ENCODE measurements around the gene UTP25.
"Not testable (repeated sequence)": the region's sequence is repeated elsewhere in the genome, so short reads cannot be mapped to it uniquely, and the experiment has no call there.

Gene UTP25

DNA sequence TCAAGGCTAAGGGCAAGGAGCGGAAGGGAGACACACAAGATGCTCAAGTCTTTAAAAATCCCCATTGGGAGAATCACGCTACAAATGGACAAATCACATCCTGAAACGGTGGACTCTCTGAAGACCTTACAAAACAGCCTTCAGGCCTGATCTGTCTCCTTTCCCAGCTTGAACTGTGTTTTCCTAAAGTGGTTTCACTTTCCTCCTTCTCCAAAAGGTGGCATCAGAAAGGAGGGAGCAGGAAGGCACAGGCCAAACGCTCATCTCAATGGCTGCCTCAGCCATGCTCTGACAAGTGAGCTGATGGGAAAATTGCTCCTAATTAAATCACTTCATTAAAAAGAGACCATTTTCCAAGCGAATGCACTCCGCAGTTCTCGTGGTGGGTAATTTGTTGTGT lies 47.7 kb downstream of the UTP25 start:
- no peak for DNase-seq

DNA sequence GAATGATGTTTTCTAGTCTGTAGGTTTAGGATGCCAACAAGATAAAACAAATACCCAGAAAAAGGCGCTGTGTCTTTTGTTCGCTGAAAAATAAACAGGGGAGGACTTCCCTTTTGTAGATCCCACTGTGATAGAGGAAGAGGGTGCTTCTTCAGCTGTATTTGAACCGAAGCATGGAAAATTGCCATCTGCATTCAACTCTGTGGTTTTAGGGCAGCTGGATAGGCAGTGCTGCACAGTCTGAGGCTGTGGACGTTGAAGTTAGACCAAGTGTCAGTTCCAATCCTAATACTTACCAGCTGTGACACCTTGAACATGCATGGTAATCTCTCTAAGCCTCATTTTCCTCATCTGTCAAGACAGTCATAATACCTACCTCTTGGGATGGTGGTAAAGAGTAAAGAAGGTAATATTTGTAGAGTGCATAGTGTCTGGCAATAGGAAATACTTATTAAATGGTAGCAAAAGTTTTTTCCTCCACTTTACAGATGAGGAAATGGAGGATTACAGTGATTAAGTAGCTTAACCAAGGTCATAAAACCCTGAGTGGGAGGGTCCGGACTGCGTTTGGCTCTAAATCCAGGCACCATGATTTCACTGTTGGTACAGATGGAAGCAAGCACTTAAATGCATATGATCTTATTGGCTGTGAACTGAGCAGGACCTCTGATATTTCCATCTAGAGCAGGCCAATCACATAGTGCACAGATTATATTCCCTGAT lies 48.5 kb downstream of the UTP25 start:
- no peak for DNase-seq

DNA sequence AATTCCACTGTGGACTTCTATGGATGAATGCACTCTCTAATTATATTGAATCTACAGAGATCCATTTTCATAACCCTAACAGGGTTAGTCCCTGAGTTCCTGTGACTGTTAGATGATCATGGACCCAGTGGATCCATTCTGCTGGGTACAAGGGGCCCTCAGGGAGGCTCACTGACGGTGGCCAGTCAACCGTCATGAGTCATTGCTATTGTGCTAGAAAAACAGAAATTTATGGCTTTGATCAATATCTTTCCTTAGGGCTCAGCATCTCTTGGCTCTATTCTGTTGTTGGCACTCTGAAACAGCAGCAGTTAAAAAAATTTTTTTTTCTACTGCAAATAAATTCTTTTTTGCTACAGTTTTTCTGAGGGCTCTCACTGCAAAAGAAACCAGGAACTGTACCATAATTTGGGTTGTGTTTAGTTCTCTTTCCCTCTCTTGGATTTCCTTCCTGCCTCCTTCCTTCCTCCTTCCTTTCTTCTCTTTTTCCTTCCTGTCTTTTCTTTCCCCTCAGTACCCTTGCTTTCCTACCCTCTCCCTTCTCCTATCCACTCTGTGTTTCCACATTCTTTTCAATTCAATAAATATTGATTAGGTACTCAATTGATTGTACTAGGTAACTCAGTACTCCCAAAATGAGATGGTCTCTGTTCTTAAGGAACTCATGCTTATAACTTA lies 49.5 kb downstream of the UTP25 start:
- DNase-seq, result no peak

DNA sequence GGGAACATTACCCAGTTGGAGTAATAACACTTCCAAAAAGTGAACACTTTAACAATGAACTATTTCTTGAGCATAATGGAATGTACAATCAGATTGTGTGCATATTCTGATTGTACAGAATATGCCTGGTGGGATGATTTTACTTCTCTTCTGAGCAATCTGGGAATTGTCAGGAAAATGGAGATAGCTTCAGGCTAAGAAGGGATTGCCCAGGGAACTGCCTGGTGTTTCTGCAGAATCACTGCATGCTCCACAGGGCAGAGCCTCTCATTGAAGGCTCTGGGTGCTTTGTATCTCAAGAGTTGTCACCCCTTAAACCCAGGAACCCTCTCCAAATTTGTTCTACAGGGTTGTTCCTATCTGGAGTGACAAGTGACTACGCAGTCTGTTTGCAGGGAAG lies 51.2 kb downstream of the UTP25 start:
- no peak for DNase-seq

DNA sequence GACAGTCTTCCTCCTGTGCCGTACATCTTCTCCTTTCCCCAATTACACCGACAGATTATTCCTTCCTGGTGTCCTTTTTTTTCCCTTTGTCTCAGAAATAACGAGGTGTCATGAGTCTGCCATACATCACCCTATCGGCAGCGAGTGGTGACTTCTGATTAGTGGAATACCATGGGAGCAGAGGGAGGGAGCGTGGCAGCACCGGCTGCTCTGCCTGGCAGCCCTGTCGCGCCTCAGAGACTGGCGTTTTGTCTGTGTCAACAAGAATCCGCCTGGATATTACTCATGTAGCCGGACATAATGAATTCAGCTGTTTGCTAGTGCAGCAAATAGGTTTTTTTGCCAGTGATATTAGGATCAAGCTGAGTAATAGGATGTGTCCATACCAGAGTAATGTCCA lies 51.8 kb downstream of the UTP25 start:
- no peak for DNase-seq

DNA sequence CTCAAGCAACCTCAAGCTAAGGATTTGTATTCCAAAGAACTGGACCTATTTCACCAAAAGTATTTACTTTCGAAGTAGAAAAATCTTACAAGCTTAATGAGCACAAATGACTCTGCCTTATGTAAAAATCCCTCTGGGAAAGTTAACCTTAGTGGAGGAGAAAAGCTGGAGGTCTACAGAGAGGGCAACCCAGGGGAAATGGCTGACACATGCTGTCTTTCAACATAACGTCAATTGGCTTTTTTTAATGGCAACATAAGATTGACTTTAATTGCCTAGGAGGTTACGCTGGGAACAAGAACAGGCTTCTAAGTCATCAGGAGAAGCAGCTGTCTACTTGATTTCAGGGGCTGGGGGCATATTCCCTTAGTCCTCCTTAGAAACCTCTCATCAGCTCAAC lies 52.3 kb downstream of the UTP25 start:
- no peak for DNase-seq

DNA sequence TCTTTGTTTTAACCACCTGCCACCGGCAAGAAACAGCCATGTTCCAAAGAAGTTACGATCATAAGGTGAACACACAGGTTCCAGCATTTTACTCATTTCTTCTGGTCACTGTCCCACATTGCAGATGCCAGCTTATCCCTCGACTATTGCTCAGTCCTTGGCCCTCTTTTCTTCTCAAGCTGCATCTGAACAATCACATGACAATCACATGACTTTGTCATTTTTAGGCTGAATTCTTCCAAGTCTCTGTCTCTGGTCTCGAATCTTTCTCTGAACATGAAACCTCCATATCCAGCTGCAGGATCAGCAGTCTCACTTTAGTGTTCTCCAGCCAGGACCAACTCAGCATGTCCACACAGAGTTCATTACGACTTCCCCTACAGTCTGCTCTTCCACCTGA lies 53.8 kb downstream of the UTP25 start:
- DNase-seq, result no peak

DNA sequence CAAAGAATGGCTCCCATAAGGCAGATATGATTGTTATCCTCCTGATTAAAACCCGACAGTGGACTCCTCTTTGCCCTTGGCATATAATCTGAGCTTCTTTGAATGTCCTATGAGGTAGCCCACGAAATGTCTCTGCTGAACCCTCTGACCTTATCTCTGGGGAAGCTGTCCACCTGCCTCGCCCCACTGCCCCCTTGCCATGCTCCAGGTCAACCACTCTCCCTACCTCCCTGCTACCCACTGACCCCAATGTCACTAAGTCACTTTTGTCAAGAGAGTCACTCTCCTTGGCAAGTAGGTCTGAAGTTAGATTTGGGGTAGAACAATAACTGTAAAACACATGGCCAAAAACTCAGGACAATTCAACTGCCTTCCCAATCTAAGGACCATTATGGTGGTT lies 54.5 kb downstream of the UTP25 start:
- no peak for DNase-seq

DNA sequence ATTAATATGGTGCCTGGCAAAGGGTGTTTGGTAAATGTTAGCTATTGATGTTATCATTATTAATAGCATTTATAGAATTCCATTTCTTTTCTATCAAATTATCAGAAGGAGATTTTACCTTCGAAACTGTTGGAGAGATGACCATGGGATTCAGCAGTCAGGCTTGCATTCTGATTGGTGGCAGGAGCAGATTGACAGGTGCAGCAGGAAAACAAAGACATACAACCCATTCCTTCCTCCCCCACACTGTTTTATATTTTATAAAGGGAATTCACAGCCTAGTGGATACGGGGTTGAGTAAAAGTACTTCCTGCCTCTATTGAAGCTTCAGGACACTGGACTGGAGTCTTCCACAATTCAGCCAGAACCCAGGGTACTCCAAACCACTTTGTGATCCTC lies 55.2 kb downstream of the UTP25 start:
- no peak for DNase-seq

DNA sequence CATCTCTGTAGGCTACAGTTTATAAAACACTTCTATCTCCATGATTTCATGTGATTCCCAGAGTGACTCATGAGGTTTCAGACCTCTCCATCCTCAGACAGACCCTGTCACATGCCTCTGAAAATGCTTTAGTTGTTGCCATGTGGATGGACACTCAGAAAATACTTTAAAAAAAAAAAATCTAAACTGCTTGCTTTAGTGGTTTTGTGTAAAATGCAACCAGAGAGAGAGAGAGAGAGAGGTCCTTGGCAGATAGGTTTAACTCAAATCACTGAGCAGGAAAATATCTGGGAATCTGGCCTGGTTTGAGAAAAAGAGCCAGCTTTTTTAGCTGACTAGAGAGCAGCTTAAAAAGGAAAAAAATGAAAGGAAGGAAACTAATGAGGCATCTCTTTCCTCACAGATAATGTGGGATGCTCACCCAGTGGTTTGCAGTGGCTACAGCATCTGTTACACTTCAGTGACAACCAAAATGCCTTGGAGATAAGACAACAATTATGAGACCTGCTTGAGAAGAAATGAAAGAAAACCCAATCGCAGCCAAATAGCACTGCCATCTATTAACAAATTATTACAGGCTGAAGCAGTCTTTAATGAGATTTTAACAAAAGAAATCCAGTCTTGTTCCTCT lies 55.7 kb downstream of the UTP25 start:
- no peak for DNase-seq

DNA sequence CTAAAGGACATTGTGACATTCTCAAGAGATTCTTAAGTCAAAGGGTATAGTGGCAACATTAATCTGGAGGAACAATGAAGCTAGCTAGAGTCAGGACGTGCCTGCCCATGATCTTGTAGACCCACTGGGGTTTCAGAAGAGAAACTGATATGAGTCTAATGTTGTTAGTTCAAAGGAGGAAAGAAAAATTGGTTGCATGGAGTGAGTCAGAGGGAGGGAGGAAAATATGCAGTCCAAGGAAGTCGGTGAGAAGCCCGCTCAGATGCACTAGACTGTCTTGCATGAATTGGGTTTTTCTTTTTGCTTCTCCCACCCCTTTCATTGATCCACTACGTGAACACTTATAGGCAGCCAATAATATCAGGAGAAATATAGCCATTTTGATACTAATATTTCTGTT lies 56.5 kb downstream of the UTP25 start:
- no peak for DNase-seq

DNA sequence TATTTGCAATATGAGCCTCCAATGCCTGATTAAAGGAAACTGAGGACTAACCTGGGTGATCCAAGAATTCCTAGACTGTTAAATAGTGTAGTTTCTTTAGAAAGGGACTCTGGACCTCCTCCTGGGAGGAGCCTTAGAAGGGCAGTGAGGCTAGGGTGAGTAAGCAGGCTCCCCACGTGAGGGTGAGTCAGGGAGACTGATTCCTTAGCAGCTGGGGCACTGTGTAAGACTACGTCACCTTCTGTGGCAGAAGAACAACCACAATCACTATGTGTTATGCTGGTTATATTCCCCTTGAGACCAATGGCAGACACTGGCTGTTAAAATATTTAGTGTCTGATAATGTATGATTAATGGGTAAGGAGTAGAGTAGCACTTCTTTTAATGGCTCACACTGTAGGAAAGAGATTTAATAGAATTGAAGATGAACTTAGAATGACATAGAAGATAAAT lies 56.9 kb downstream of the UTP25 start:
- DNase-seq, result no peak

DNA sequence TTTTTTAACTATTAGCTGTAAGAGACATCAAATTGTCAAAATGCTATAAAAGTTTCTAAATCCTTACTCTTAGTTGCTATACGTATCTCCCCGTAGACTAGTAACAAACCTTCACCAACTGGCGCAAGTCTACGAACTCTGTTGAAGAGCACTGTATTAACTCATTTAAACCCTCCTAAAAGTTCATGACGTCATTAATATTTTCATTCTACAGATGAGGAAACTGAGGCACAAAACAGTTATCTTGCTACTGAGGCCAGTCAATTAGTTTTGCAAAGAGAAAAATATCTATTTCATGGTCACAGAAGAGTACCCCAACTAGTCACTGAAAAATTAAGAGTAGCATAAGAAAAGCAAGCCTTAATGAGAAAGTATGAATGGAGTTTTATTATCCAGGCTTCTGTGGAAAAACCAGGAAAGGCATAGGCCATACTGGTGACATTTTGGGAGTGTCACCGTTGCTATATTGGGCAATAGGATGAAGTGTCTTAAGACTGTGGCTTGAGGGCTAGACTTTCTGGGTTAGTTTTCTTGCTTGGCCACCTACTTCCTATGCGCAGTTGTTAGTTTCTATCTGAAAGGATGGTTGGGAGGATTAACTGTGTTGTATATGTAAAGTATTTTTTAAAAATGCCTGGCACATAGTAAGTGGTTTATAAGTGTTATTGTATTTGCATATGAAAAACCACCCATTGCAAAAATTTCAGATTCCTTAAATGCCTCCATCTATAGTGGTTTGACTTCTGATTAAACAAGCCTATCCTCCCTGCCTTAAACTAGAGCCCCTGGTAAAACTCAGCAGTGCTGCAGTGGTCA lies 57.8 kb downstream of the UTP25 start:
- DNase-seq, result no peak

DNA sequence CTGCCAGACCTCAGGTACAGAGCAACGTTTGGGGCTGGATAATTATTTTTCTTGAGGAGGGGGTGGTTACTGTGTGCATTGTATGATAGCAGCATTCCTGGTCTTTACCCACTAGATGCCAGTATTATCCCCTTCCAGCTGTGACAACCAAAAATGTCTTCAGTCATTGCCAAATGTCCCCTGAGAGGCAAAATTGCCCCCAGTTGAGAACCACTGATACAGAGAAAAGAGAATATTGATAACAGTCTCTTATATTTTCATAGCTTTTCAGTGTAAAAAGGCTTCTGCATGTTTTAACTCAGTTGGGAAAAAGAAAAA lies 58.4 kb downstream of the UTP25 start:
- no peak for DNase-seq

DNA sequence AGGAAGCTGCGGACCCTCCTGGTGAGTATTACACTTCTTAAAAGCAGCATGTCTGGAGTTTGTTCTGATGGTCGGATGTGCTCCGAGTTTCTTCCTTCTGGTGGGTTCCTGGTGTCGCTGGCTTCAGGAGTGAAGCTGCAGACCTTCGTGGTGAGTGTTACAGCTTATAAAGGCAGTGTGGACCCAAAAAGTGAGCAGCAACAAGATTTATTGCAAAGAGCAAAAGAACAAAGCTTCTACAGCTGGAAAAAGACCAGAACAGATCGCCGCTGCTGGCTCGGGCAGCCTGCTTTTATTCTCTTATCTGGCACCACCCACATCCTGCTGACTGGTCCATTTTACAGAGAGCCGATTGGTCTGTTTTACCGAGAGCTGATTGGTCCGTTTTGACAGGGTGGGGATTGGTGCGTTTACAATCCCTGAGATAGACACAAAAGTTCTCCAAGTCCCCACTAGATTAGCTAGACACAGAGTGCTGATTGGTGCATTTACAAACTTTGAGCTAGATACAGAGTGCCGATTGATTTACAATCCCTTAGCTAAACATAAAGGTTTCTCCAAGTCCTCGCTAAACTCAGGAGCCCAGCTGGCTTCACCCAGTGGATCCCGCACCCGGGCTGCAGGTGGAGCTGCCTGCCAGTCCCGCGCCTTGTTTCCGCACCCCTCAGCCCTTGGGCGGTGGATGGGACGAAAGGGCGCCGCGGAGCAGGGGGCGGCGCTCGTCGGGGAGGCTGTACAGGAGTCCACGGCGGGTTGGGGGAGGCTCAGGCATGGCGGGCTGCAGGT lies 60.7 kb downstream of the UTP25 start:
- DNase-seq, result not testable (repeated sequence)

DNA sequence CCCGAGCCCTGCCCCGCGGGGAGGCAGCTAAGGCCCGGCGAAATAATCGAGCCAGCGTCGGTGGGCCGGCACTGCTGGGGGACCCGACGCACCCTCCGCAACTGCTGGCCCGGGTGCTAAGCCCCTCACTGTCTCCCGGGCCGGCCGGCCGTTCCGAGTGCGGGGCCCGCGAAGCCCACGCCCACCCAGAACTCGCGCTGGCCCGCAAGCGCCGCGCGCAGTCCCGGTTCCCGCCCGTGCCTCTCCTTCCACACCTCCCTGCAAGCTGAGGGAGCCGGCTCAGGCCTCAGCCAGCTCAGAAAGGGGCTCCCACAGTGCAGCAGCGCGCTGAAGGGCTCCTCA lies 61.3 kb downstream of the UTP25 start:
- DNase-seq, result no peak

DNA sequence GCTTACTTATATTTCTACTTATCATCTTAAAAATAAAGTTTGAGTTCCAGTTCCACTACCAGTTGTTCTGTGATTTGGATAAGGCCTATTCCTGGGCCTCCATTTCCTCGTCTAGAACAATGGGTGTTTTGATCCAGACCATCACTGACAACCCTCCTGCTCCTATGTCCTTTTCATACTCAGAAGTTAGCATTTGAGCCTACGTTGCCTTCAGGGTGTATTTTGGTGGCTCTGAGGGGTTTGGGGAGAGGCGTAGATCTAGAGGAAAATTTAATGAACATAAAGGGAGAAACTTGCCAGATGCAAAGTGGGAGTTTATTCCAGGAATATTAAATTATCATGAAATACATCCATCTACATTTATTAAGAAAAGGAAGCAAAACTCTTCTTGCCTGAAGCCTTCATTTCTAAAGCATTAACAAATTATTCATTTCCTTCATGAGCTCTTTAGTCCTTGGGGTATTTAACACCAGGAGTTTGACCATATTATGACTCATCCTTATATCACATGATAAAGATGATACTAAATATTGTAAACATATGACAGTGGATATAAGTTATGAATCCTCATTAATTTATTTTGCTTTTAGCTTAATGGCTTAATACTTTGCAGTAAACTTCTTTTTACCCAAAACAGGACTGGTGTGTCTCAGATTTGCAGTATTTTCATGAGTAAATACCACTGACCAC lies 63.0 kb downstream of the UTP25 start:
- no peak for DNase-seq

DNA sequence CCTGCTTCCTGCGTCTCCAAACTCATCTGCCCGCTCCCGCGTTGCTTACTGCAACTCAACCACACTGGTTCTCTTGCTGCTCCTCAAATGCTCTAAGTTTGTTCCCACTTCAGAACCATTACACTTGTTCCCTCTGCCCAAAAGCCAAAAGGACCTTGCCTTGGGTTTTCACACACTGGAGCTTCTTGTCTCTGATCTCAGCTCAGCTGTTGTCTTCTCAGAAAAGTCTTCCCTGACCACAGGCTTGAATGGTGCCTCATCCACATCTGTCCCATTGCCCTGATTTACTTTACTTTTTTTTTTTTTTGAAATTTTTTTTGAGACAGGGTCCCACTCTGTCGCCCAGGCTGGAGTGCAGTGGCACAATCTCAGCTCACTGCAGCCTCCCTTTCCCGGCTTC lies 66.0 kb downstream of the UTP25 start:
- no peak for DNase-seq

DNA sequence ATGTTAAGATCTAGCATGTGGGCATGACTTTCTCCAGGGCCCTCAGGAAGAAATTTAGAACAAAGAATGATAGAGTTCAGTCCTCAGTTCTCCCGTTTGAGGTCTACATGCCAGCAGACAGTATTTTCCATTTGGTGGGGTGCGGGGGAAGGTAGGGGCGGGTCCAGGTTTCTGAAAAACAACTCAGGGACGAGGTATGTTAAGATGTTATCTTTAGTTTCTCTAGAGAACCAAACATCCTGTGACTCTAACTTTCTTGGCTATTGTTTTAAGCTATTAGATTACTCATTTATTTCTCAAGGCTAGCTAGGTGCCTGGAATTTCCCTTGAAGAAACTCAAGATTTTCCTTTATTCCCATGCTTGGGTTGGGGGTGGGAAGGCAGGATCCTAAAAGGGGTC lies 67.9 kb downstream of the UTP25 start:
- no peak for DNase-seq

DNA sequence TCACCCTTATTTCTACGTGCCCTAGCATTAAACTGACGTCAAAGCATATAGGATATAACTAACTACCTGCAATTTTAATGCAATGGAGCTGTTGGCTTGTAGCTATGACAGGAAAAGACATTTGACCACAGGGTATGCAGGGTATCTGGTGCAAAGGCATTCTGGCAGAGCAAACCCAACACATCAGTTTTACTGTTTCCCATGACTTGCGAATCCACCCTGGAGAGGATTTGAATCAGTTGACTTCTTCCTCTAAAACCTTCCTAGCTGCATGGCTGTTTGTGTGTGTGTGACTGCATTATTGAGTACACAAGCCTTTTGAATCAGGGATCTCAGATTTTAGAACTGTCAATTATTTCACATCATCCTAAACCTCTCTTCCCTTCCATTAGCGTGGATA lies 68.6 kb downstream of the UTP25 start:
- no peak for DNase-seq

DNA sequence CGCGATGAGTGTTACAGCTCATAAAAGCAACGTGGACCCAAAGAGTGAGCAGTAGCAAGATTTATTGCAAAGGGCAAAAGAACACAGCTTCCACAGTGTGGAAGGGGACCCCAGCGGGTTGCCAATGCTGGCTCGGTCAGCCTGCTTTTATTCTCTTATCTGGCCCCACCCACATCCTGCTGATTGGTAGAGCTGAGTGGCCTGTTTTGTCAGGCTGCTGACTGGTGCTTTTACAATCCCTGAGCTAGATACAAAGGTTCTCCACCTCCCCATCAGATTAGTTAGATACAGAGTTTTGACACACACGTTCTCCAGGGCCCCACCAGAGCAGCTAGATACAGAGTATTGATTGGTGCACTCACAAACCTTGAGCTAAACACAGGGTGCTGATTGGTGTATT lies 70.5 kb downstream of the UTP25 start:
- DNase-seq, result not testable (repeated sequence)

DNA sequence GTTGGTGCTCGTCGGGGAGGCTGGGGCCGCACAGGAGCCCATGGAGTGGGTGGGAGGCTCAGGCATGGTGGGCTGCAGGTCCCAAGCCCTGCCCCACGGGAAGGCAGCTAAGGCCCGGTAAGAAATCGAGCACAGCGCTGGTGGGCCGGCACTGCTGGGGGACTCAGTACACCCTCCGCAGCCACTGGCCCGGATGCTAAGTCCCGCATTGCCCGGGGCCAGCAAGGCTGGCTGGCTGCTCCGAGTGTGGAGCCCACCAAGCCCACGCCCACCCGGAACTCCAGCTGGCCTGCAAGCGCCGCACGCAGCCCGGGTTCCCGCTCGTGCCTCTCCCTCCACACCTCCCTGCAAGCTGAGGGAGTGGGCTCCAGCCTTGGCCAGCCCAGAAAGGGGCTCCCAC lies 71.1 kb downstream of the UTP25 start:
- not testable (repeated sequence) for DNase-seq
